Measurements from ENCODE around the gene SLF1.

DNA sequence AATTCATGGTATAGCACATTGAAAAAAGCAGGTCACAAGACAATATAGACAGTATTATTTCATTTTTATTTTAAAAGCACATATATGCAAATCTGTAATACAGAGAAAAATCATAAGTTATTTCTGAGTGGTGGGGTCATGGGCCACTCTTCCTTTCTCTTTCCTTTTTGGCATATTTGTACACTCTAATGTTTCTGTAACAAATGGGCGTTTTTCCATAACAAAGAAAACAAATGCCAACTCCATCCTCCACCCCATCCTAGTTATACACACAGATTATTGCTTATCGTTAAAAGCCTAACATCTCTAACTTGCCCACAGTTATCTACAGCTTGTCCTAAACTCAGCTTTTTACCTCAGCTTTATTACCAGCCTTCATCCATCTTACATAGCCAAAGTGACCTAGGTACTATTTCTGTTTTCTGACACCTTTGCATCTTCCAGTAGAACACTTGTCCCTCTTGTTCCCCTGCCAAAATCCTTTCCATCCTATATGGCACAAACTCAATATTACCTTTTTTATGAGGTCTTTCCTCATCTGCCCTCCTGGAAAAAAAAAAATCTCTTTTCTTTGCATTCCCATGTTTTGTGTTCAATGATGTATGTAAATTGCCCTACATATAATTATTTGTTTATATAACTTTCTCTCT lies 4.2 kb upstream of the SLF1 start:
- TF ChIP-seq, protein P1, sequence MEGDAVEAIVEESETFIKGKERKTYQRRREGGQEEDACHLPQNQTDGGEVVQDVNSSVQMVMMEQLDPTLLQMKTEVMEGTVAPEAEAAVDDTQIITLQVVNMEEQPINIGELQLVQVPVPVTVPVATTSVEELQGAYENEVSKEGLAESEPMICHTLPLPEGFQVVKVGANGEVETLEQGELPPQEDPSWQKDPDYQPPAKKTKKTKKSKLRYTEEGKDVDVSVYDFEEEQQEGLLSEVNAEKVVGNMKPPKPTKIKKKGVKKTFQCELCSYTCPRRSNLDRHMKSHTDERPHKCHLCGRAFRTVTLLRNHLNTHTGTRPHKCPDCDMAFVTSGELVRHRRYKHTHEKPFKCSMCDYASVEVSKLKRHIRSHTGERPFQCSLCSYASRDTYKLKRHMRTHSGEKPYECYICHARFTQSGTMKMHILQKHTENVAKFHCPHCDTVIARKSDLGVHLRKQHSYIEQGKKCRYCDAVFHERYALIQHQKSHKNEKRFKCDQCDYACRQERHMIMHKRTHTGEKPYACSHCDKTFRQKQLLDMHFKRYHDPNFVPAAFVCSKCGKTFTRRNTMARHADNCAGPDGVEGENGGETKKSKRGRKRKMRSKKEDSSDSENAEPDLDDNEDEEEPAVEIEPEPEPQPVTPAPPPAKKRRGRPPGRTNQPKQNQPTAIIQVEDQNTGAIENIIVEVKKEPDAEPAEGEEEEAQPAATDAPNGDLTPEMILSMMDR (conservative IDR thresholded peaks at IDR 0.05) = no peak
- no peak for TF ChIP-seq EZH2 (IDR thresholded peaks at IDR 0.05; ENCODE audit: low read depth)
